BJ (cell line): ENCODE data around the gene NOXO1. TPM values are rescaled to one million over a fixed set of nuclear protein-coding genes. Genes with fewer than 3 reads are reported as not detected.
"Not testable (repeated sequence)": the region's sequence is repeated elsewhere in the genome, so short reads cannot be mapped to it uniquely, and the experiment has no call there.

Experiments used
- CTCF ChIA-PET: fragments of 350-600 bp; formaldehyde crosslinking; extraction: SDS; loops from one replicate; lab custom pipeline; 2021; ENCODE audit warnings: antibody characterized with exemption, inconsistent platforms; lab: Yijun Ruan, JAX
- POLR2A ChIA-PET: fragments of 300-600 bp; sonication (Branson Sonifier 250); formaldehyde crosslinking; extraction: SDS; loops from one replicate; lab custom pipeline; 2021; ENCODE audit warnings: antibody characterized with exemption; lab: Charles Lee
- DNase-seq: peaks from one replicate; pipeline ENCODE4 v3.0.0-alpha.2; 2011; ENCODE audit warnings: low read depth
- H3K27me3 ChIP-seq: 2 replicates; pipeline ENCODE4 v1.6.0; 2011; ENCODE audit warnings: low read length; ENCODE audit not compliant: control insufficient read depth, insufficient read depth
- H3K36me3 ChIP-seq: 2 replicates; pipeline ENCODE4 v1.5.1; 2011; ENCODE audit warnings: low read length; ENCODE audit not compliant: control insufficient read depth, insufficient read depth
- H3K4me3 ChIP-seq: 2 replicates; pipeline ENCODE4 v1.5.1; 2011; ENCODE audit warnings: low read depth, mild to moderate bottlenecking, control low read depth, low read length
- CTCF ChIP-seq: IDR thresholded peaks from 2 replicates; pipeline ENCODE4 v1.5.1; 2011; ENCODE audit warnings: low read depth, mild to moderate bottlenecking, control low read depth, inconsistent platforms, low read length, moderate library complexity; ENCODE audit not compliant: insufficient read depth
- polyA plus RNA-seq: library from polyadenylated mRNA; depleted of rRNA; stranded (reverse); fragments of >200 nt; gene quantifications from 2 replicates; pipeline ENCODE4 v1.2.3, GENCODE V29; 2011

NOXO1 gene
- polyA plus RNA-seq, 1 experiment: 0.17 TPM

GRCh38 chr16:1941162-1942046 is 39.9 kb downstream of the NOXO1 start:
- CTCF ChIA-PET: interaction anchor here (1.7 to 2.7 kb wide), 2 partner anchors 12 to 77 kb away, joined by 5 to 21 read pairs; no protein-coding TSS in a partner anchor
- Histone ChIP-seq H3K36me3 (peaks cover 19% of the 10 kb centered on the region), H3K27me3 (no peaks in the 10 kb centered on the region), H3K4me3 (no peak overlapping the region)
- TF ChIP-seq CTCF: no peak
- POLR2A ChIA-PET: interaction anchor here (0.9 kb wide), 1 partner anchor 23 kb away, joined by 10 read pairs; the partner anchor contains the start of gene RPS2
- no peak for DNase-seq

GRCh38 chr16:1940273-1941161 is 40.8 kb downstream of the NOXO1 start:
- no peaks in the 10 kb centered on the region for H3K27me3 ChIP-seq
- ChIA-PET POLR2A (interaction anchor here (0.9 kb wide), 1 partner anchor 24 kb away, joined by 10 read pairs; the partner anchor contains the start of gene RPS2), CTCF (interaction anchor here (1.7 to 2.7 kb wide), 2 partner anchors 11 to 76 kb away, joined by 5 to 21 read pairs; no protein-coding TSS in a partner anchor)
- peaks cover 19% of the 10 kb centered on the region for H3K36me3 ChIP-seq
- TF ChIP-seq CTCF: no peak
- no peak for DNase-seq
- H3K4me3 ChIP-seq: no peak overlapping the region

- POLR2A ChIA-PET, DNase-seq, H3K27me3 ChIP-seq, H3K4me3 ChIP-seq: not testable (repeated sequence)
- CTCF ChIA-PET: interaction anchor here (2.7 kb wide), 1 partner anchor 10 kb away, joined by 21 read pairs; no protein-coding TSS in a partner anchor
- peaks cover 19% of the 10 kb centered on the region for H3K36me3 ChIP-seq
Measured at GRCh38 chr16:1939833-1940232, 41.4 kb downstream of the NOXO1 start.

- POLR2A ChIA-PET: no interaction called here
- CTCF ChIA-PET: no interaction called here
- H3K4me3 ChIP-seq: no peak overlapping the region
- no peaks in the 10 kb centered on the region for H3K27me3 ChIP-seq
- DNase-seq: no peak
- H3K36me3 ChIP-seq: peaks cover 19% of the 10 kb centered on the region
- no peak for TF ChIP-seq CTCF
Measured at GRCh38 chr16:1938910-1939309, 42.4 kb downstream of the NOXO1 start.

GRCh38 chr16:1938316-1938715 is 43.0 kb downstream of the NOXO1 start:
- no peak for DNase-seq
- POLR2A ChIA-PET: no interaction called here
- CTCF ChIA-PET: interaction anchor here (1.5 kb wide), 1 partner anchor 10 kb away, joined by 5 read pairs; no protein-coding TSS in a partner anchor
- Histone ChIP-seq H3K36me3 (peaks cover 19% of the 10 kb centered on the region), H3K27me3 (no peaks in the 10 kb centered on the region), H3K4me3 (no peak overlapping the region)
- TF ChIP-seq CTCF: no peak
